RWPE2 (cell line): ENCODE data around the gene REN.
A peak's percentile ranks its signal among the peaks of the same experiment; 100 is the strongest.

ENCODE experiments used
- ATAC-seq: fragments of 200-7000 bp; cut with Tn5 transposase; 3 replicates; pipeline ENCODE4 v1.9.1; 2021; ENCODE audit warnings: low read depth
- DNase-seq: peaks from one replicate; pipeline ENCODE4 v3.0.0-alpha.2; 2020; ENCODE audit warnings: low spot score
- H3K27ac ChIP-seq: fragments of 450-650 bp; 2 replicates; pipeline ENCODE4 v1.5.1; 2017; ENCODE audit warnings: mild to moderate bottlenecking; ENCODE audit not compliant: poor library complexity, severe bottlenecking
- H3K27me3 ChIP-seq: fragments of 250-450 bp; sonication (Bioruptor Pico); 2 replicates; pipeline ENCODE4 v1.5.1; 2021; ENCODE audit warnings: mild to moderate bottlenecking, moderate library complexity; ENCODE audit not compliant: insufficient read depth, poor library complexity, severe bottlenecking
- H3K36me3 ChIP-seq: fragments of 250-450 bp; sonication (Bioruptor Pico); 2 replicates; pipeline ENCODE4 v1.5.1; 2020; ENCODE audit warnings: low read depth, mild to moderate bottlenecking, moderate library complexity
- H3K4me1 ChIP-seq: fragments of 250-450 bp; sonication (Bioruptor Pico); 2 replicates; pipeline ENCODE4 v1.5.1; 2021; ENCODE audit warnings: mild to moderate bottlenecking, moderate library complexity; ENCODE audit not compliant: insufficient read depth, poor library complexity, severe bottlenecking
- H3K4me3 ChIP-seq: fragments of 250-450 bp; sonication (Bioruptor Pico); 2 replicates; pipeline ENCODE4 v1.5.1; 2021; ENCODE audit warnings: mild to moderate bottlenecking, moderate library complexity; ENCODE audit not compliant: severe bottlenecking
- H3K9me3 ChIP-seq: fragments of 250-450 bp; sonication (Bioruptor Pico); 2 replicates; pipeline ENCODE4 v1.5.1; 2021; ENCODE audit warnings: mild to moderate bottlenecking, moderate library complexity; ENCODE audit not compliant: severe bottlenecking
- TF ChIP-seq, protein P1 (sequence below): fragments of 450-650 bp; IDR thresholded peaks from one replicate; pipeline ENCODE4 v1.5.1; 2017; ENCODE audit warnings: mild to moderate bottlenecking, moderate library complexity; ENCODE audit not compliant: poor library complexity, severe bottlenecking

Gene REN

DNA sequence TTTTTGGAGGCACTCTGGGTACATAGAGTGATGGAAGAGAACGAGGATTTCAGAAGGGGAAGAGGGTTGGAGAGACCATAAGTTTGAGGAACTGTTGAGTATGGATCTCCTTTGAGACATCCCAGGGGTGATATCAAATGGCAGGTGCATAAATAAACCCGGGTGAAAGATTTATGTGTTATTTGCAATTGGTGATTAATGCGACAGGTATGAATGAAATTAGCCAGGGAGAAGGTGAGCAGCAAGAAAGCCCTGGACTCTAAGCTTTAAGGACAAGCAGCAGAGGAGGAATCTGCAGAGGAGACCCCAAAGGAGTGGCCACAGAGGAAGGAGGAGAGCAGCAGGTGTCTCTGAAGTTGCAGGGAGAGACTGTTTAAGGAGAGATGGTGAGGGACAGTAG lies 8.8 kb upstream of the REN start:
- H3K4me3 ChIP-seq: no peak overlapping the region
- ATAC-seq: 0 out of 3 replicates have a peak, but pooled peaks have one; percentile 29
- H3K27me3 ChIP-seq: no peaks in the 10 kb centered on the region
- DNase-seq: no peak
- TF ChIP-seq, protein P1, sequence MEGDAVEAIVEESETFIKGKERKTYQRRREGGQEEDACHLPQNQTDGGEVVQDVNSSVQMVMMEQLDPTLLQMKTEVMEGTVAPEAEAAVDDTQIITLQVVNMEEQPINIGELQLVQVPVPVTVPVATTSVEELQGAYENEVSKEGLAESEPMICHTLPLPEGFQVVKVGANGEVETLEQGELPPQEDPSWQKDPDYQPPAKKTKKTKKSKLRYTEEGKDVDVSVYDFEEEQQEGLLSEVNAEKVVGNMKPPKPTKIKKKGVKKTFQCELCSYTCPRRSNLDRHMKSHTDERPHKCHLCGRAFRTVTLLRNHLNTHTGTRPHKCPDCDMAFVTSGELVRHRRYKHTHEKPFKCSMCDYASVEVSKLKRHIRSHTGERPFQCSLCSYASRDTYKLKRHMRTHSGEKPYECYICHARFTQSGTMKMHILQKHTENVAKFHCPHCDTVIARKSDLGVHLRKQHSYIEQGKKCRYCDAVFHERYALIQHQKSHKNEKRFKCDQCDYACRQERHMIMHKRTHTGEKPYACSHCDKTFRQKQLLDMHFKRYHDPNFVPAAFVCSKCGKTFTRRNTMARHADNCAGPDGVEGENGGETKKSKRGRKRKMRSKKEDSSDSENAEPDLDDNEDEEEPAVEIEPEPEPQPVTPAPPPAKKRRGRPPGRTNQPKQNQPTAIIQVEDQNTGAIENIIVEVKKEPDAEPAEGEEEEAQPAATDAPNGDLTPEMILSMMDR: no peak
- peaks cover 18% of the 10 kb centered on the region for H3K4me1 ChIP-seq
- H3K27ac ChIP-seq: no peak overlapping the region
- H3K9me3 ChIP-seq: peaks cover 13% of the 10 kb centered on the region
- no peaks in the 10 kb centered on the region for H3K36me3 ChIP-seq

DNA sequence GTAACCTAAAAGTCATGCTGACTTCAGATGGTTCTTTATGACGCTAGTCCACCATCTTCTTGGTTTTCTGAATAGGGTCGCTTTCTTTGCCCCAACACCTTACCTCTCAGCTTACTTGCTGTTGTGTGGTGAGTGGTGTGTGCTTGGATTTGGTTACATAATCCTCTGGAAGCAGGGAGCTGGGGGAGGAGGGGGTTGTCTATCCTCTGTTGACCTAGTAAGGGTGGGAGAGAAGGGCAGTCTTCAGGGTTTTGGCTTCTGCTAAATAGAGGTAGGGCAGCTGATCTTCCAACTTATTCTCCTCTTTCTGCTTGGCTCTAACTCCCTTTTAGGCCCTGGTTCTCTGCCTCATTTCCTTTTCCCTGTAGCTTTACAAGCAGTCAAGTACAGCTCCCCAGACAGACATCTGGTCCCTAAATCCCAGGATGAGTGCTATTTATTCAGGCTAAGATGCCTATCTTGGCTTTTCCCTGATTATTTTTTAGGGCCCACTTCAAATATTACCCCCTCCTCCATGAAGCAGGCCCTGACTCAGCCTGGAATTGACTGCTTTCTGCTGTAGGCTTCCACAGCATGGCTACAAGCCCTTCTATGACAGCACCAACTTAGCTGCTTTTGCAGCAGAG lies 6.4 kb upstream of the REN start:
- DNase-seq (no peak), ATAC-seq (no peak)
- Histone ChIP-seq H3K27me3 (no peaks in the 10 kb centered on the region), H3K36me3 (no peaks in the 10 kb centered on the region), H3K4me1 (peaks cover 18% of the 10 kb centered on the region), H3K27ac (peak overlapping the region; percentile 62), H3K9me3 (peaks cover 24% of the 10 kb centered on the region), H3K4me3 (no peak overlapping the region)
- TF ChIP-seq, protein P1: no peak

DNA sequence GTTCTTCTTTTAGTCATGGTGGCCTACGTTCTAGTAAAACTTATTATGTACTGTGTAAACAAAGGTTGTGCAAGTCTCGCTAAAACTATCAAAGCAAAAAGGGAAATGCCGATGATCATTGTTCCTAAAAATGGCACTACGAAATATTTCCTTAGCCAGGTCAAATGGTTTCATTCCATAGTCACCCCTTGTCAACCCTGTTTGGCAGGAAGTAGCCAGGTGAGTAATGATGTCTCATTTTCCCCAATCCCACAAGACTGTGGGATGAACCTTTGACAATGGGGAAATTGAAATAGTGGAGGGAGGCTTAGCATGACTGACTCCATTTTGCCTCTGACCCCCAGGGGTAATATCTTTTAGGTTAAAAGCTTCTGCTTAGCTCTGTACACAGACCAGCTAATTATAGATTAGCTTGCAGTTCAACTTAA lies 5.6 kb upstream of the REN start:
- ATAC-seq: peak; percentile 93
- Histone ChIP-seq H3K36me3 (no peaks in the 10 kb centered on the region), H3K27me3 (no peaks in the 10 kb centered on the region), H3K4me3 (no peak overlapping the region), H3K27ac (peak overlapping the region; percentile 62), H3K4me1 (peaks cover 18% of the 10 kb centered on the region), H3K9me3 (peaks cover 24% of the 10 kb centered on the region)
- DNase-seq: no peak
- TF ChIP-seq, protein P1: no peak

DNA sequence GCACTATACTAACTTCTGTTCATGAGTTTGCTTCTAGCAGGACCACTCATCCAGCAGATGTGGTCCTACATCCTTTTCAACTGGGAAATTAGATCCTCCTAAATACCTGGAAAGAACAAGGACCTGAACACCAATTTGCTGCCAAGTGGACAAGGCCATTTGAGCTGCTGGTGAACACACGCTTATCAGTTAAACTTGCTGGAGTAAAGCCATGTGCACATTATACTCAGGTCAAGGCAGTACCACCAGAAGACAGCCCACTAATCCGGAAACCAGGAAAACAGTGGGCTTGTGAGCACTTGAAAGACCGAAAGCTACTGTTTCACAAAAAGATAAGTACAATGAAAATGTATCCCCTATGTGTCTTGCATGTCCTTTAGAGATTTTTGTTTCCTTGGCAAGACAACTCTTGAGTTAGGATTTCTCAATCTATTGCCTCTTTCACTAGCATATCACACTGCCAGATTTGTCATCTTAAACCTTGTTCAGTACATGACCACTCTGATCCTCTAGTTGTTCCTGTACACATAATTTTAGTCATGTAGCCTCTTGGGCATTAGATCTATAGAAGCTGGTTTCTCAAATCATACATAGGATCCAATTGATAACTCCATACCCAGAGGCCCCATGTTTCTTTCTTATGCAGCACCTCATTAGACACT lies 4.5 kb upstream of the REN start:
- Histone ChIP-seq H3K4me1 (peaks cover 18% of the 10 kb centered on the region), H3K27me3 (no peaks in the 10 kb centered on the region), H3K36me3 (no peaks in the 10 kb centered on the region), H3K27ac (peak overlapping the region; percentile 62), H3K9me3 (peaks cover 24% of the 10 kb centered on the region), H3K4me3 (no peak overlapping the region)
- no peak for DNase-seq
- ATAC-seq: no peak
- TF ChIP-seq, protein P1: no peak

DNA sequence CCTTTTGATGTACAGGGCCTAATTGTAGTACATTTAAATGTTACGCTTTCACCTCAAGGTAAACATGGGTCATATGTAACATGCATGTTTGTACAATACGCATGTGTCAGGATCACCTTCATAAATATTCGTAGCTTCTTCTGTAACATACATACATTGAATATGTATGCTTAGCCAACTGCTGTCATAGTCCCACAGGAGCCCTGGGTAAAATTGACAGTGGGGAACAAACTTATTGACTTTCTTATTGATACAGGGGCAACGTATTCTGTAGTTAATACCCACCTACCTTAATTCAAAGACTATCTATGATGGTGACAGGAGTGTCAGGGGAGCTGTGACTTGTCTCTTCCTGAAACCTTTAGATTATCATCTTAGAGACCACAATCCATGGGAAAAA lies 3.7 kb upstream of the REN start:
- ATAC-seq: no peak
- no peak overlapping the region for H3K27ac ChIP-seq
- peaks cover 24% of the 10 kb centered on the region for H3K9me3 ChIP-seq
- TF ChIP-seq, protein P1: no peak
- no peak overlapping the region for H3K4me3 ChIP-seq
- H3K4me1 ChIP-seq: peaks cover 14% of the 10 kb centered on the region
- DNase-seq: no peak
- H3K36me3 ChIP-seq: no peaks in the 10 kb centered on the region
- no peaks in the 10 kb centered on the region for H3K27me3 ChIP-seq
